ENCODE results near the gene MICAL2. TPM values are rescaled to one million over a fixed set of nuclear protein-coding genes. Genes with fewer than 3 reads are reported as not detected.

The MICAL2 gene
- total RNA-seq, 1 donor, result 156 TPM

DNA sequence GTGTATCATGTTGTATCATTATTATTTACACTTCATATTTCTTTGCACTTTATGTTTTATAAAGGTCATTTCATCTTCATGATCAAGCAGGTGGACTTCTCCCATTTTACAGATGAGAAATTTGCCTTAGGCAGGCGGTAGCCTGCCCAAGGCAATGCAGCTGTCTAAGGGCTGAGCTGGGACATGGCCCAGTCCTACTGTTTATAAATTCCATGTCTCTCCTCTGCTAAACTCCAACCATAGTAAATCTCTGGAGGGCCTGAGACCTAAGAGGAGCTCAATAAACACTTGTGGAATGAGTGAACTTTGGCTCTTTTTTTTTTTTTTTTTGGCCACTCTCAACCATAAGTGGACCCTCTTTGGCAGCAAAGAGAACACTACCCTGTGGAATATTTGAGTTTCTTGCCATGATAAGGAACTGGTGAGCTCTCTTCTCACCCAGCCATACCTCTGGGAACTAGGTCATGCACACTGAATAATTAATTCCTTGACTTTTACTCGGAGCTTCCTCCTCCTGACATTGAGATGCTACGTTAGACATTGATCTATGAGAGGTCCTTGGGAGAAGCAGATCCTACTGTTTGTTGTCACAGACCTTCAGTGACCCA is 29.9 kb downstream of the MICAL2 start:
- TF ChIP-seq, protein P1, sequence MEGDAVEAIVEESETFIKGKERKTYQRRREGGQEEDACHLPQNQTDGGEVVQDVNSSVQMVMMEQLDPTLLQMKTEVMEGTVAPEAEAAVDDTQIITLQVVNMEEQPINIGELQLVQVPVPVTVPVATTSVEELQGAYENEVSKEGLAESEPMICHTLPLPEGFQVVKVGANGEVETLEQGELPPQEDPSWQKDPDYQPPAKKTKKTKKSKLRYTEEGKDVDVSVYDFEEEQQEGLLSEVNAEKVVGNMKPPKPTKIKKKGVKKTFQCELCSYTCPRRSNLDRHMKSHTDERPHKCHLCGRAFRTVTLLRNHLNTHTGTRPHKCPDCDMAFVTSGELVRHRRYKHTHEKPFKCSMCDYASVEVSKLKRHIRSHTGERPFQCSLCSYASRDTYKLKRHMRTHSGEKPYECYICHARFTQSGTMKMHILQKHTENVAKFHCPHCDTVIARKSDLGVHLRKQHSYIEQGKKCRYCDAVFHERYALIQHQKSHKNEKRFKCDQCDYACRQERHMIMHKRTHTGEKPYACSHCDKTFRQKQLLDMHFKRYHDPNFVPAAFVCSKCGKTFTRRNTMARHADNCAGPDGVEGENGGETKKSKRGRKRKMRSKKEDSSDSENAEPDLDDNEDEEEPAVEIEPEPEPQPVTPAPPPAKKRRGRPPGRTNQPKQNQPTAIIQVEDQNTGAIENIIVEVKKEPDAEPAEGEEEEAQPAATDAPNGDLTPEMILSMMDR (IDR thresholded peaks at IDR 0.05; ENCODE audit: extremely low read depth, low read depth, low read length), result no peak
- Histone ChIP-seq H3K79me2 (ENCODE audit: insufficient read depth, low read length) (peaks cover 100% of the 10 kb centered on the region), H3K9me3 (ENCODE audit: low read depth, low read length) (no peaks in the 10 kb centered on the region), H3K4me1 (ENCODE audit: insufficient read depth, low read length) (peaks cover 84% of the 10 kb centered on the region), H3K27ac (ENCODE audit: low read depth, low read length) (peak overlapping the region; percentile 98), H3K27me3 (ENCODE audit: insufficient read depth, low read length) (no peaks in the 10 kb centered on the region), H3K4me2 (ENCODE audit: insufficient read depth, low read length) (no peak overlapping the region), H3K36me3 (ENCODE audit: insufficient read depth, low read length) (peaks cover 85% of the 10 kb centered on the region), H4K20me1 (ENCODE audit: insufficient read depth, low read length) (peaks cover 2% of the 10 kb centered on the region), H2AFZ (ENCODE audit: low read length) (no peak overlapping the region), H3K4me3 (ENCODE audit: insufficient read depth, low read length) (no peak overlapping the region)
- no peak for DNase-seq (ENCODE audit: insufficient read length, low spot score, missing footprints)

DNA sequence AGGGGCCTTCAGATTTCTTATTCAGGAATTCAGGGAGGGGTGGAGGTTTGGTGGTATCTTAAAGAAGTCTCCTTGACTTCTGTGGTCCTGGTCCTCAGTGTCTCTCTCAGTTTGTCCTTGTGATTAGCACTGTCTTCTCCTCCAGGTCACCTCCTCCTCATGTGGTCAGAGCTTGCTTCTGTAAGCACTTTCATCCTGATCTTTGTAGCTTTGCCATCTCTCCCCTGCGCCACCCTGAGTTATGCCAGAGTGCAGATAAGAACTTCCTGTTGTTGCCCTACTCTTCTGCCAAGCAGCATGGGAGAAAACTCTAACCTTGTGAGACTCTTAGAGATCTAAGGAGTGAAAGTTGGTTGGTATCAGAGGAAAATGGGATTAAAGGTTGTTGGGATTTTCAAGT is 30.9 kb downstream of the MICAL2 start:
- H3K4me3 ChIP-seq (ENCODE audit: insufficient read depth, low read length), result no peak overlapping the region
- H3K27me3 ChIP-seq (ENCODE audit: insufficient read depth, low read length), result no peaks in the 10 kb centered on the region
- H3K9me3 ChIP-seq (ENCODE audit: low read depth, low read length), result no peaks in the 10 kb centered on the region
- peaks cover 96% of the 10 kb centered on the region for H3K79me2 ChIP-seq (ENCODE audit: insufficient read depth, low read length)
- H3K4me1 ChIP-seq (ENCODE audit: insufficient read depth, low read length), result peaks cover 81% of the 10 kb centered on the region
- no peak overlapping the region for H3K4me2 ChIP-seq (ENCODE audit: insufficient read depth, low read length)
- H3K27ac ChIP-seq (ENCODE audit: low read depth, low read length), result peak overlapping the region; percentile 98
- no peak overlapping the region for H2AFZ ChIP-seq (ENCODE audit: low read length)
- peaks cover 2% of the 10 kb centered on the region for H4K20me1 ChIP-seq (ENCODE audit: insufficient read depth, low read length)
- DNase-seq (ENCODE audit: insufficient read length, low spot score, missing footprints), result no peak
- TF ChIP-seq, protein P1 (IDR thresholded peaks at IDR 0.05; ENCODE audit: extremely low read depth, low read depth, low read length), result no peak
- H3K36me3 ChIP-seq (ENCODE audit: insufficient read depth, low read length), result peaks cover 80% of the 10 kb centered on the region

DNA sequence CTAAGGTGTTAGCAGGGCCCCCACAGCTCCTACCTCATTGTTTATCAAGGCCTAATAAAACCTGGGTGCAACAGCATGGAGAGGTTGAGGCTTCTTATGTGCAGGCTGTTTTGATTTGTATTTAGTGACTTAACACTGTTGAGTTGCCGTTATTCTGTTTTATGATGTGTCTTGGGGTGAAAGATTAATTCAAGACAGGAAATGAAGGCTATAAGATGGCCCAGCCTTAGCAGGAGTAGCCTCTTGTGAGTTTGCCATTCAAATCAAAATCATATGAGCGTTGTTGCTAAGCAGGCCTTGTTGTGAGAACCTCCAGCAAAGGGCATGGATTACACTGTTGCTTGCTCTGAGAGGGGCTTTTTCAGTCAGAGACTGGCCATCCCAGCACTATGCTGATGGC is 31.8 kb downstream of the MICAL2 start:
- Histone ChIP-seq H3K79me2 (ENCODE audit: insufficient read depth, low read length) (peaks cover 88% of the 10 kb centered on the region), H3K27ac (ENCODE audit: low read depth, low read length) (peak overlapping the region; percentile 98)
- DNase-seq (ENCODE audit: insufficient read length, low spot score, missing footprints), result no peak

DNA sequence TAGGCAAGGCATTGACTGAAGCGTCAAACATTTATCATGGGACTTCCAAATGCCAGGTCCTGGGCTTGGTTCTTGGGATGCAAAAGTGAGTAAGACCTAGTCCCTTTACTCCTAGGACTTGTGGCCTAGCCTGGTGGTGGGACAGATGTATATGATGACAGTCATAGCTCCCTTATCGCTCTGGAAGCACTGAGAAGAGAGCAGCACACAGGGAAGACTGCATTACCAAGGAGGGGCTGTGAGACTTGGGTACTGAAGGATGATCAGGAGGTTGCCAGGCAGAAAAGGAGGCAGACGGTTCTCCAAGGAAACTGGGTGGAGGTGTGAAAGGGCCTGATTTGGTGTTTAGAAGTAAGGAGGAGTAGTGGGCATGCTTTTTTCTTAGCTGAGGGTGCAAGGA is 32.5 kb downstream of the MICAL2 start:
- peak overlapping the region; percentile 98 for H3K27ac ChIP-seq (ENCODE audit: low read depth, low read length)
- H3K4me1 ChIP-seq (ENCODE audit: insufficient read depth, low read length), result peaks cover 66% of the 10 kb centered on the region
- H3K36me3 ChIP-seq (ENCODE audit: insufficient read depth, low read length), result peaks cover 75% of the 10 kb centered on the region
- H3K27me3 ChIP-seq (ENCODE audit: insufficient read depth, low read length), result no peaks in the 10 kb centered on the region
- no peak overlapping the region for H3K4me3 ChIP-seq (ENCODE audit: insufficient read depth, low read length)
- peaks cover 2% of the 10 kb centered on the region for H4K20me1 ChIP-seq (ENCODE audit: insufficient read depth, low read length)
- TF ChIP-seq, protein P1 (IDR thresholded peaks at IDR 0.05; ENCODE audit: extremely low read depth, low read depth, low read length), result no peak
- DNase-seq (ENCODE audit: insufficient read length, low spot score, missing footprints), result no peak
- H3K9me3 ChIP-seq (ENCODE audit: low read depth, low read length), result no peaks in the 10 kb centered on the region
- no peak overlapping the region for H3K4me2 ChIP-seq (ENCODE audit: insufficient read depth, low read length)
- peaks cover 88% of the 10 kb centered on the region for H3K79me2 ChIP-seq (ENCODE audit: insufficient read depth, low read length)
- no peak overlapping the region for H2AFZ ChIP-seq (ENCODE audit: low read length)

More for the DNA sequence above, 31.8 kb downstream of the MICAL2 start:
- H4K20me1 ChIP-seq (ENCODE audit: insufficient read depth, low read length), result peaks cover 2% of the 10 kb centered on the region
- H3K36me3 ChIP-seq (ENCODE audit: insufficient read depth, low read length), result peaks cover 73% of the 10 kb centered on the region
- no peaks in the 10 kb centered on the region for H3K9me3 ChIP-seq (ENCODE audit: low read depth, low read length)
- H3K4me3 ChIP-seq (ENCODE audit: insufficient read depth, low read length), result no peak overlapping the region
- peaks cover 73% of the 10 kb centered on the region for H3K4me1 ChIP-seq (ENCODE audit: insufficient read depth, low read length)
- no peak overlapping the region for H2AFZ ChIP-seq (ENCODE audit: low read length)
- TF ChIP-seq, protein P1 (IDR thresholded peaks at IDR 0.05; ENCODE audit: extremely low read depth, low read depth, low read length), result no peak
- H3K27me3 ChIP-seq (ENCODE audit: insufficient read depth, low read length), result no peaks in the 10 kb centered on the region
- H3K4me2 ChIP-seq (ENCODE audit: insufficient read depth, low read length), result no peak overlapping the region

Measured in osteoblast (primary cell).